HPDE6-E6E7 (cell line): ENCODE data around the gene COL5A1.

Experiments used
- DNase-seq: peaks from one replicate; pipeline ENCODE4 v3.0.0; 2011; ENCODE audit warnings: missing footprints; ENCODE audit errors: extremely low spot score

The COL5A1 gene

GRCh38 chr9:134834957-134835419 lies 193.4 kb downstream of the COL5A1 start:
- DNase-seq = no peak

- DNase-seq = no peak
These were observed 193.8 kb downstream of the COL5A1 start for GRCh38 chr9:134835448-134835847.

- DNase-seq = no peak
These were observed 194.4 kb downstream of the COL5A1 start for GRCh38 chr9:134835987-134836386.

GRCh38 chr9:134836406-134836970 lies 194.9 kb downstream of the COL5A1 start:
- DNase-seq = no peak

- no peak for DNase-seq
These were observed 195.9 kb downstream of the COL5A1 start for GRCh38 chr9:134837529-134837928.

- no peak for DNase-seq
These were observed 197.2 kb downstream of the COL5A1 start for GRCh38 chr9:134838651-134839454.

GRCh38 chr9:134839455-134840125 lies 198.0 kb downstream of the COL5A1 start:
- DNase-seq = no peak

- no peak for DNase-seq
These were observed 198.9 kb downstream of the COL5A1 start for GRCh38 chr9:134840511-134840910.

GRCh38 chr9:134841180-134841904 lies 199.7 kb downstream of the COL5A1 start:
- no peak for DNase-seq

- no peak for DNase-seq
These were observed 200.7 kb downstream of the COL5A1 start for GRCh38 chr9:134842321-134842720.

- no peak for DNase-seq
These were observed 202.1 kb downstream of the COL5A1 start for GRCh38 chr9:134843740-134844139.

- no peak for DNase-seq
These were observed 203.2 kb downstream of the COL5A1 start for GRCh38 chr9:134844821-134845220.

- no peak for DNase-seq
These were observed 204.6 kb downstream of the COL5A1 start for GRCh38 chr9:134846187-134846586.

- no peak for DNase-seq
These were observed 205.1 kb downstream of the COL5A1 start for GRCh38 chr9:134846699-134847098.

- DNase-seq = no peak
These were observed 205.5 kb downstream of the COL5A1 start for GRCh38 chr9:134847138-134847537.

- DNase-seq = no peak
These were observed 206.3 kb downstream of the COL5A1 start for GRCh38 chr9:134847752-134848432.

GRCh38 chr9:134848504-134848903 lies 206.9 kb downstream of the COL5A1 start:
- no peak for DNase-seq

- no peak for DNase-seq
These were observed 209.0 kb downstream of the COL5A1 start for GRCh38 chr9:134850611-134851010.

- no peak for DNase-seq
These were observed 209.4 kb downstream of the COL5A1 start for GRCh38 chr9:134851020-134851419.

- DNase-seq = no peak
These were observed 211.5 kb downstream of the COL5A1 start for GRCh38 chr9:134852906-134853654.

- DNase-seq = no peak
These were observed 212.3 kb downstream of the COL5A1 start for GRCh38 chr9:134853893-134854292.
